Left lung (tissue), 10 donors: ENCODE data around the gene PLIN3. TPM values are rescaled to one million over a fixed set of nuclear protein-coding genes. Genes with fewer than 3 reads are reported as not detected.
"Not testable (repeated sequence)": the region's sequence is repeated elsewhere in the genome, so short reads cannot be mapped to it uniquely, and the experiment has no call there.

Experiments used
- ATAC-seq: fragments of 200-7000 bp; cut with Tn5 transposase; one replicate; pipeline ENCODE4 v1.9.1; 2020; ENCODE audit warnings: moderate library complexity
- DNase-seq, 4 donors: peaks; one replicate each; pipeline ENCODE4 v3.0.0-alpha.2; 2013 to 2020
- H3K27ac ChIP-seq, 2 donors: fragments of 200-600 bp; sonication (generic) in 1 of 2; one replicate each; pipeline versions ENCODE4 v1.5.0 to v1.8.0; 2020 to 2021
- H3K27me3 ChIP-seq, 2 donors: fragments of 200-600 bp; sonication (generic) in 1 of 2; one replicate each; pipeline versions ENCODE4 v1.5.0 to v1.8.0; 2020 to 2021
- H3K36me3 ChIP-seq, 2 donors: fragments of 200-600 bp; sonication (generic) in 1 of 2; one replicate each; pipeline versions ENCODE4 v1.5.0 to v1.8.0; 2020 to 2021
- H3K4me1 ChIP-seq, 2 donors: fragments of 200-600 bp; one replicate each; pipeline ENCODE4 v1.8.0; 2021
- H3K4me3 ChIP-seq, 2 donors: fragments of 200-600 bp; sonication (generic) in 1 of 2; one replicate each; pipeline versions ENCODE4 v1.5.0 to v1.8.0; 2020 to 2021; ENCODE audit warnings: mild to moderate bottlenecking in 1 of 2
- H3K9me3 ChIP-seq, 2 donors: fragments of 200-600 bp; sonication (generic) in 1 of 2; one replicate each; pipeline versions ENCODE4 v1.5.0 to v1.8.0; 2020 to 2021
- intact Hi-C, 2 donors: fragments of 100-400 bp; cut with DNase I; formaldehyde crosslinking; loops; one replicate each; pipeline versions ENCODE4 v1.11.2 to v1.14.2; 2022
- polyA plus RNA-seq, 6 donors: library from polyadenylated mRNA; unstranded; fragments of 120-200 nt; gene quantifications; one replicate each; pipeline ENCODE4 v1.2.1, GENCODE V29; 2013; ENCODE audit not compliant: insufficient read length in 6 of 6
- total RNA-seq, 2 donors: library from RNA; stranded (reverse); fragmentation: NEBNext Ultra II Directional; extraction: Animal tissue kit (Norgen Biotek cat#: 25700); gene quantifications; one replicate each; pipeline ENCODE4 v1.2.1, GENCODE V29; 2021
- TF ChIP-seq, protein P1 (sequence below), 2 donors: fragments of 200-600 bp; sonication (generic) in 1 of 2; IDR thresholded peaks; one replicate each; pipeline versions ENCODE4 v1.5.0 to v1.8.0; 2021; ENCODE audit warnings: antibody characterized with exemption in 2 of 2
- donor health status: DM: no; HTN: yes; CAD: no.
- donor health status: DM: no; HTN: no; CAD: no.

Gene PLIN3
- total and polyA plus RNA-seq, 8 donors = 37.9 to 71.7 (median 47.7) TPM

- intact Hi-C loops = no loop called here
- Histone ChIP-seq H3K4me3 (peak within 1 kb of the TSS; percentile 93 to 97), H3K36me3 (no peaks in the 10 kb centered on the region), H3K27ac (peak within 1 kb of the TSS; percentile 85 to 91), H3K27me3 (no peaks in the 10 kb centered on the region), H3K4me1 (peaks cover 10 to 34% of the 10 kb centered on the region in 2 donors), H3K9me3 (no peaks in the 10 kb centered on the region)
- DNase-seq (peak; percentile 57 to 95 (median 84)), ATAC-seq (peak; percentile 98)
- TF ChIP-seq, protein P1, sequence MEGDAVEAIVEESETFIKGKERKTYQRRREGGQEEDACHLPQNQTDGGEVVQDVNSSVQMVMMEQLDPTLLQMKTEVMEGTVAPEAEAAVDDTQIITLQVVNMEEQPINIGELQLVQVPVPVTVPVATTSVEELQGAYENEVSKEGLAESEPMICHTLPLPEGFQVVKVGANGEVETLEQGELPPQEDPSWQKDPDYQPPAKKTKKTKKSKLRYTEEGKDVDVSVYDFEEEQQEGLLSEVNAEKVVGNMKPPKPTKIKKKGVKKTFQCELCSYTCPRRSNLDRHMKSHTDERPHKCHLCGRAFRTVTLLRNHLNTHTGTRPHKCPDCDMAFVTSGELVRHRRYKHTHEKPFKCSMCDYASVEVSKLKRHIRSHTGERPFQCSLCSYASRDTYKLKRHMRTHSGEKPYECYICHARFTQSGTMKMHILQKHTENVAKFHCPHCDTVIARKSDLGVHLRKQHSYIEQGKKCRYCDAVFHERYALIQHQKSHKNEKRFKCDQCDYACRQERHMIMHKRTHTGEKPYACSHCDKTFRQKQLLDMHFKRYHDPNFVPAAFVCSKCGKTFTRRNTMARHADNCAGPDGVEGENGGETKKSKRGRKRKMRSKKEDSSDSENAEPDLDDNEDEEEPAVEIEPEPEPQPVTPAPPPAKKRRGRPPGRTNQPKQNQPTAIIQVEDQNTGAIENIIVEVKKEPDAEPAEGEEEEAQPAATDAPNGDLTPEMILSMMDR (IDR thresholded peaks at IDR 0.05) = no peak
Measured at GRCh38 chr19:4831304-4831978, 36.0 kb downstream of the PLIN3 start, which contains the start of gene TICAM1. TICAM1 (minus strand) TSS chr19:4831712; CDS start chr19:4818377, 13,335 bp downstream.

GRCh38 chr19:4830768-4831265 is 36.6 kb downstream of the PLIN3 start:
- peaks cover 10 to 34% of the 10 kb centered on the region in 2 donors for H3K4me1 ChIP-seq
- peak overlapping the region; percentile 85 to 91 for H3K27ac ChIP-seq
- H3K36me3 ChIP-seq = peaks cover 0 to 6% of the 10 kb centered on the region in 2 donors
- H3K4me3 ChIP-seq = peak overlapping the region; percentile 93 to 97
- no peak for DNase-seq
- TF ChIP-seq, protein P1 (IDR thresholded peaks at IDR 0.05) = no peak
- ATAC-seq = peak; percentile 14
- H3K27me3 ChIP-seq = no peaks in the 10 kb centered on the region
- intact Hi-C loops = no loop called here
- no peaks in the 10 kb centered on the region for H3K9me3 ChIP-seq

DNA sequence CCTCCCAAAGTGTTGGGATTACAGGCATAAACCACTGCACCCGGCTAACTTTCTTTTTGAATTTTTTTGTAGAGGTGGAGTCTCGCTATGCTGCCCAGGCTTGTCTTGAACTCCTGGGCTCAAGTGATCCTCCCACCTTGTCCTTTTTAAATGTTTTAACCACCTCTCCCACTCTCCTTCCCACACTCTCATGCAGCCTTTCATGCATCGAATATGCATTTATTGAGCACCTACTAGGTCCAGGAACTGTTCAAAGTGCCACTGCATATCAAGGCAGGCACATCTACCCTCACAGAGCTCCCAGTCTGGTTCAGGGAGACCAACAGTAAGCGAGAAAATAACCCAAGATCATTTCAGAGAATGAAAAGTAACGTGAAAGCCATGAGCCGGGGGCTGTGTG is 37.1 kb downstream of the PLIN3 start:
- Histone ChIP-seq H3K27me3 (no peaks in the 10 kb centered on the region), H3K4me3 (peak overlapping the region; percentile 93 to 97), H3K27ac (peak overlapping the region; percentile 85 to 91), H3K9me3 (no peaks in the 10 kb centered on the region), H3K4me1 (peaks cover 10 to 34% of the 10 kb centered on the region in 2 donors), H3K36me3 (peaks cover 0 to 8% of the 10 kb centered on the region in 2 donors)
- TF ChIP-seq, protein P1 (IDR thresholded peaks at IDR 0.05) = no peak
- no peak for ATAC-seq
- intact Hi-C loops = no loop called here
- DNase-seq = no peak

- TF ChIP-seq, protein P1 (IDR thresholded peaks at IDR 0.05) = no peak
- DNase-seq (no peak), ATAC-seq (peak; percentile 5)
- H3K4me3 ChIP-seq = peak overlapping the region in 1 of 2 donors; percentile 93
- H3K4me1 ChIP-seq = peaks cover 10 to 34% of the 10 kb centered on the region in 2 donors
- no peak overlapping the region for H3K27ac ChIP-seq
- H3K9me3 ChIP-seq = no peaks in the 10 kb centered on the region
- intact Hi-C loops = no loop called here
- H3K36me3 ChIP-seq = peaks cover 0 to 8% of the 10 kb centered on the region in 2 donors
- H3K27me3 ChIP-seq = no peaks in the 10 kb centered on the region
Measured at GRCh38 chr19:4829001-4829712, 38.3 kb downstream of the PLIN3 start.

DNA sequence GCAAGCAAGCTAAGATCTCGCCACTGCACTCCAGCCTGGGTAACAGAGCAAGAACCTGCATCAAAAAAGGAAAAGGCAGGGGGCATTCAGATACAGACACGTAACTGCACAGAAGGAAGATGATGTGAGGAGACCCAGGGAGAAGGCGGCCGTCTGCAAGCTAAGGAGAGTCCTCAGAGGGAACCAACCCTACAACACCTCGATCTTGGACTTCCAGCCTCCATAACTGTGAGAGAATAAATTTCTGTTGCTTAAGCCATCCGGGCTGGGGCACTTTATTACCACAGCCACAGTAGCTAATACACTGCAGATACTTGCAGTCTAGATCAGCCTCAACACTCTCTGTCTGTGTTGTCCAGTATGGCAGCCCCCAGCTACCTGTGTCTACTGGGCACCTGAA is 43.9 kb downstream of the PLIN3 start:
- ATAC-seq (no peak), DNase-seq (no peak)
- H3K36me3 ChIP-seq = peaks cover 0 to 40% of the 10 kb centered on the region in 2 donors
- TF ChIP-seq, protein P1 (IDR thresholded peaks at IDR 0.05) = no peak
- intact Hi-C loops = no loop called here
- no peak overlapping the region for H3K4me3 ChIP-seq
- no peaks in the 10 kb centered on the region for H3K27me3 ChIP-seq
- no peaks in the 10 kb centered on the region for H3K9me3 ChIP-seq
- H3K4me1 ChIP-seq = peaks cover 0 to 3% of the 10 kb centered on the region in 2 donors
- H3K27ac ChIP-seq = no peak overlapping the region

- intact Hi-C loops = not testable (repeated sequence)
Measured at GRCh38 chr19:4822354-4822753, 45.1 kb downstream of the PLIN3 start.

More at GRCh38 chr19:4822354-4822753, 45.1 kb downstream of the PLIN3 start:
- not testable (repeated sequence) for ATAC-seq, H3K27me3 ChIP-seq, H3K27ac ChIP-seq, DNase-seq, H3K4me3 ChIP-seq, H3K9me3 ChIP-seq, H3K4me1 ChIP-seq
- peaks cover 0 to 52% of the 10 kb centered on the region in 2 donors for H3K36me3 ChIP-seq
